Heart left ventricle (tissue), 13 donors: Measurements from ENCODE around the gene KDM4B.

Experiments used
- POLR2A ChIP-seq, 2 donors: fragments of 450-650 bp; IDR thresholded peaks; one replicate each; pipeline ENCODE4 v1.6.1; 2017; ENCODE audit warnings: antibody characterized with exemption in 2 of 2, mild to moderate bottlenecking in 2 of 2, moderate library complexity in 2 of 2
- TF ChIP-seq, protein P1 (sequence below), 12 donors: fragments of 200-600 bp; sonication (generic) in 4 of 12; IDR thresholded peaks; one replicate each; pipeline versions ENCODE4 v1.5.0 to v1.8.0; 2018 to 2022; ENCODE audit warnings: antibody characterized with exemption in 12 of 12, mild to moderate bottlenecking in 5 of 12
- donor health status: ischemic (EF 13 %, LVEDD 7.1; RV severe dilation, severe dysfunction).
- donor health status: DM: no; HTN: yes; CAD: no.
- donor health status: DM: no; HTN: no; CAD: no.
- donor health status: ischemic (EF 25% LVEDD 6.9; RV normal size, moderate dysfunction).
- donor health status: ischemic (EF 25% LVEDD 5.7; RV mildly dilated, moderate dysfunction).
- donor health status: ischemic (EF 35%, LVEDD 5.7; RV mildly dilated, moderate dysfunction).
- donor health status: nonischemic (EF 11% LVEDD 7.7; RV severe dilation, severe dysfunction).
- donor health status: DM: yes; HTN: yes; CAD: no.
- donor health status: PGD.
- donor health status: ischemic (EF 29% LVEDD 5.4; RV normal size, mild dysfunction).
- donor health status: nonischemic (EF 23%, LVEDD 6.1; RV moderate dilation, normal function).

DNA sequence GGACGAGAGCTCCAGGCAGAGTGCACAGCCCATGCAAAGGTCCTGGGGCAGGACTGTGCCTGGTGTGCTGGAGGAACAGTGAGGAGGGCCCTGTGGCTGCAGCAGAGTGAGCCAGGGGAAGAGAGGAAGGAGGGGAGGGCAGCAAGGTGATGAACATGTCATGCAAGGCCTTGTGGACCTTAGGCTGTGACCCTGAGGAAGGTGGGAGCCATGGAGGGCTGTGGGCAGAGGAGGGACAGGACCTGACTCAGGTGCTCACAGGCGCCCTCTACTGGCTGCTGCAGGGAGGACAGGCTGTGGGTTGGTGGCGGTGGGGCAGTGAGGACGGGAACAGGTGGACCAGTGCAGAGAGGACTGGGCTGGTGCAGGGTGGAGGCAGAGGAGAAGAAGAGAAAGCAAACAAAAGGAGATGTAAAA, 201.4 kb downstream of the KDM4B start:
- no peak for TF ChIP-seq POLR2A (IDR thresholded peaks at IDR 0.05)
- TF ChIP-seq, protein P1, sequence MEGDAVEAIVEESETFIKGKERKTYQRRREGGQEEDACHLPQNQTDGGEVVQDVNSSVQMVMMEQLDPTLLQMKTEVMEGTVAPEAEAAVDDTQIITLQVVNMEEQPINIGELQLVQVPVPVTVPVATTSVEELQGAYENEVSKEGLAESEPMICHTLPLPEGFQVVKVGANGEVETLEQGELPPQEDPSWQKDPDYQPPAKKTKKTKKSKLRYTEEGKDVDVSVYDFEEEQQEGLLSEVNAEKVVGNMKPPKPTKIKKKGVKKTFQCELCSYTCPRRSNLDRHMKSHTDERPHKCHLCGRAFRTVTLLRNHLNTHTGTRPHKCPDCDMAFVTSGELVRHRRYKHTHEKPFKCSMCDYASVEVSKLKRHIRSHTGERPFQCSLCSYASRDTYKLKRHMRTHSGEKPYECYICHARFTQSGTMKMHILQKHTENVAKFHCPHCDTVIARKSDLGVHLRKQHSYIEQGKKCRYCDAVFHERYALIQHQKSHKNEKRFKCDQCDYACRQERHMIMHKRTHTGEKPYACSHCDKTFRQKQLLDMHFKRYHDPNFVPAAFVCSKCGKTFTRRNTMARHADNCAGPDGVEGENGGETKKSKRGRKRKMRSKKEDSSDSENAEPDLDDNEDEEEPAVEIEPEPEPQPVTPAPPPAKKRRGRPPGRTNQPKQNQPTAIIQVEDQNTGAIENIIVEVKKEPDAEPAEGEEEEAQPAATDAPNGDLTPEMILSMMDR (IDR thresholded peaks at IDR 0.05) = peak in 11 of 12 donors; percentile 14 to 49 (median 37)
